Activated T-cell treated with anti-CD3 and anti-CD28 coated beads, Interleukin-2, amount 50 U/mL, for 72 hours (primary cell): Measurements from ENCODE around the gene ADAMTS10. TPM values are rescaled to one million over a fixed set of nuclear protein-coding genes. Genes with fewer than 3 reads are reported as not detected.
A peak's percentile ranks its signal among the peaks of the same experiment; 100 is the strongest.
"Not testable (repeated sequence)": the region's sequence is repeated elsewhere in the genome, so short reads cannot be mapped to it uniquely, and the experiment has no call there.

Experiments used
- ATAC-seq, 2 donors: fragments of 150-1000 bp; cut with Tn5 transposase; replicated peaks in 1 of 2; 2 replicates each; pipeline ENCODE4 v1.10.0; 2021; ENCODE audit warnings: moderate library complexity in 2 of 2, mild to moderate bottlenecking in 1 of 2
- DNase-seq, 2 donors: peaks; one replicate each; pipeline ENCODE4 v3.0.0; 2021 to 2022; ENCODE audit warnings: mixed read lengths in 1 of 2
- H3K27ac Mint-ChIP-seq: one replicate; pipeline ENCODE4 v1.8.0; 2022; ENCODE audit warnings: mild to moderate bottlenecking, moderate library complexity, mixed read lengths
- H3K27me3 Mint-ChIP-seq: one replicate; pipeline ENCODE4 v1.8.0; 2022; ENCODE audit warnings: low read depth, mixed read lengths
- H3K36me3 Mint-ChIP-seq, 2 donors: one replicate each; pipeline ENCODE4 v1.8.0; 2022; ENCODE audit warnings: mixed read lengths in 2 of 2, mild to moderate bottlenecking in 1 of 2; ENCODE audit not compliant: insufficient read depth in 2 of 2
- H3K4me1 Mint-ChIP-seq: one replicate; pipeline ENCODE4 v1.8.0; 2022; ENCODE audit warnings: low read depth, mixed read lengths
- H3K4me3 Mint-ChIP-seq, 2 donors: one replicate each; pipeline ENCODE4 v1.8.0; 2022; ENCODE audit warnings: mild to moderate bottlenecking in 2 of 2, mixed read lengths in 2 of 2, moderate library complexity in 2 of 2
- H3K9me3 Mint-ChIP-seq, 2 donors: one replicate each; pipeline ENCODE4 v1.8.0; 2022; ENCODE audit warnings: mixed read lengths in 2 of 2
- total RNA-seq, 2 donors: library from RNA; stranded (reverse); gene quantifications; one replicate each; pipeline ENCODE4 v1.2.3, GENCODE V29; 2022

The ADAMTS10 gene
- total RNA-seq, 2 donors from 2014 or later, result 7.3 to 9.6 TPM

DNA sequence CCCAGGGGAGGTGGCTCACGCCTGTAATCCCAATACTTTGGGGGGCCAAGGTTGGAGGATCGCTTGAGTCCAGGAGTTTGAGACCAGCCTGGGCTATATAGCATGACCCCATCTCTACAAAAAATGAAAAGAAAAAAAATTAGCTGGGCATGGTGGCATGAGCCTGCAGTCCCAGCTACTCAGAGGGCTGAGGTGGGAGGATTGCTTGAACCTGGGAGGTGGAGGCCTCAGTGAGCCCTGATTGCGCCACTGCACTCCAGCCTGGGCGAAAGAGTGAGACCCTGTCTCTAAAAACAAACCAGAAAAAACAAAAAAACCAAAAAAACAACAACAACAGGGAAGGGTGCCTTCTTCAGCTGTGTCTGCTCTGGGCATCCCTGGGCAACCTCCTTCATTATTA, 32.8 kb downstream of the ADAMTS10 start:
- Mint-ChIP-seq H3K27me3 (peaks cover 6% of the 10 kb centered on the region), H3K36me3 (peaks cover 0 to 1% of the 10 kb centered on the region in 2 donors), H3K4me3 (peak overlapping the region in 1 of 2 donors; percentile 89), H3K4me1 (peaks cover 55% of the 10 kb centered on the region), H3K27ac (no peak overlapping the region), H3K9me3 (no peaks in the 10 kb centered on the region)
- DNase-seq (no peak), ATAC-seq (no peak)

DNA sequence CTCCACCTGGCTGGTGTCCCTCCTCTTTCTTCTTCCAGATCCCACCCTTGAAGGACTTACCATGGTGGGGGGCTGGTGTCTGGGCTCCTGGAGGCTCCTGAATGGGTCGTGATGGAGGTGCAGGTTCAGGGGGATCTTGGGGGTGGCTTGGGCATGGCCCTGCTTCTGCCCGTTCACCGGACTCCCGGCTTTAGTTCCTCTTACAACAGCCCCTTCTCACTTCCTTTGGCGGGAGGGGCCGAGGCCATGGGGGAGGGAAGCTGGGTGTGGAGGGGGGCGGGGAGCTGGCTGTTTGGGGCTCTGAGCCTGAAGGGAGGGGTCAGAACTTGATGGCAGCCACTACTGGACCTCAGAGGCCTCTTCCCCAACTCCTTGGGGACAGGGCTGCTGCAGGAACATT, 33.3 kb downstream of the ADAMTS10 start, which contains the start of gene MYO1F:
Gene MYO1F, minus strand, starts transcription at position 196 of the 400 bp plus-strand sequence. Its CDS starts 133 bp downstream, at position 63.
- ATAC-seq (no peak), DNase-seq (peak; percentile 23 to 35)
- peaks cover 55% of the 10 kb centered on the region for H3K4me1 Mint-ChIP-seq
- peak within 1 kb of the TSS; percentile 60 for H3K27ac Mint-ChIP-seq
- peaks cover 0 to 1% of the 10 kb centered on the region in 2 donors for H3K36me3 Mint-ChIP-seq
- H3K9me3 Mint-ChIP-seq, result no peaks in the 10 kb centered on the region
- H3K4me3 Mint-ChIP-seq, result peak within 1 kb of the TSS; percentile 89 to 92
- H3K27me3 Mint-ChIP-seq, result peaks cover 6% of the 10 kb centered on the region

DNA sequence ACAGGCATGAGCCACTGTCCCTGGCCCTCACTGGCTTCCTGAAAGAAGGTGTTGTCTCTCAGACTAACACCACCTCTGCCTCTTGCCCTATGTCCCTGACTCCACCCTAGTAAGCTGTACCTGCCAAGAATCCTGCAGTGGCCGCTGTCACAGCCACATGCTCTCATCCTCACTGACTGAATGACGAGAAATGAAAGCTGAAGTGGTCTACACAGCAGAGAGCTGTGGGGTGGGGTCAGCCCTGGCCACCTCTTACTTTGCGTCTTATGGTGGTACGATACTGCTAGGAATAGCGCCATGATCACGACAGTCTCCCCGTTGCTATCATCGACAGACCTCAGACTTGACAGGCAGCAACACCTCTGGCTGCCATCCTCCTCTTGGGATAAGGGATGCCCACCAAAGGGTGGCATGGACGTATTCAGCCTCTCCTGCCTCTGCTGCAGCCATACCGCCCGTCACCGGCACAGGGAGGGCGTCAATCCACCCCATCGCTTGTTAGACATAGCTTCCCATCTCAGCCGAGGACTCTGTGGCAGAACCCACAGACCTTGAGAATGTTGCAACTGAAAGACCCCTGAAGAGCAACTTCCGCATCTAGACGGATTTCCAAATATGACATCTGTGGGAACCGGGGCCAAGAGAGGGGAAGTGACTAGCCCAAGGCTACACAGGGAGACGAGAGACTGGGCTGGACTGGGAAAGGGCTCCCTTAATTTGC, 34.1 kb downstream of the ADAMTS10 start:
- H3K4me1 Mint-ChIP-seq, result peaks cover 57% of the 10 kb centered on the region
- H3K27me3 Mint-ChIP-seq, result peaks cover 6% of the 10 kb centered on the region
- no peaks in the 10 kb centered on the region for H3K9me3 Mint-ChIP-seq
- H3K36me3 Mint-ChIP-seq, result peaks cover 0 to 1% of the 10 kb centered on the region in 2 donors
- DNase-seq (peak; percentile 29 to 42), ATAC-seq (peak; percentile 48 to 57)
- peak overlapping the region; percentile 60 for H3K27ac Mint-ChIP-seq
- peak overlapping the region; percentile 89 to 92 for H3K4me3 Mint-ChIP-seq

DNA sequence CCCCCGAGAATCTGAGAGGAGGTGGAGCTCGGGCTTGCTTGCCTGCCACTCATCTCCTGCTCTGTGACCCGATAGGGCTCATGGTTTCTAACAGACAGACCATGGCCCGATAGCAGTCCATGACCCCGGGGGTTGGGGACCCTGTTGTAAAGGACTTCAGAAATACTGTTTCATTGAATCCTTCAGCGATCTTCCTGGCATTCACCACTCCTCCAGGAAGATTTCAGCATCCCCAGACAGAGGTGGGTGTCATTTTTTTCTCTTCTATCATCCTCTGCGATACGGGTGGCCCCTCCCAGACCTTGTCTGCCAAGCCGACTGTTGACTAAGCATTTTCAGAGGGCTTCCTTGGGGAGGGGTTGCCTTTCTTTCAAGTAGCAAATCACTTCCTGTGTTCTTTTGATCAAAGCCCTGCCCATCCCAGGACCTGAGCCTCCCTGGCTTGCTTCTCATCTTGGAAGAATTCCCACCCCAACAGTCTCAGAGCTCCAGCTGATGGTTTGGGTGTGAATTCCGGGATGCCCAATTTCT, 35.0 kb downstream of the ADAMTS10 start:
- H3K27me3 Mint-ChIP-seq, result peaks cover 6% of the 10 kb centered on the region
- H3K9me3 Mint-ChIP-seq, result no peaks in the 10 kb centered on the region
- ATAC-seq (peak; percentile 30 to 46), DNase-seq (peak; percentile 44 to 51)
- peak overlapping the region; percentile 60 for H3K27ac Mint-ChIP-seq
- H3K4me3 Mint-ChIP-seq, result peak overlapping the region; percentile 89 to 92
- H3K36me3 Mint-ChIP-seq, result peaks cover 0 to 1% of the 10 kb centered on the region in 2 donors
- H3K4me1 Mint-ChIP-seq, result peaks cover 66% of the 10 kb centered on the region

DNA sequence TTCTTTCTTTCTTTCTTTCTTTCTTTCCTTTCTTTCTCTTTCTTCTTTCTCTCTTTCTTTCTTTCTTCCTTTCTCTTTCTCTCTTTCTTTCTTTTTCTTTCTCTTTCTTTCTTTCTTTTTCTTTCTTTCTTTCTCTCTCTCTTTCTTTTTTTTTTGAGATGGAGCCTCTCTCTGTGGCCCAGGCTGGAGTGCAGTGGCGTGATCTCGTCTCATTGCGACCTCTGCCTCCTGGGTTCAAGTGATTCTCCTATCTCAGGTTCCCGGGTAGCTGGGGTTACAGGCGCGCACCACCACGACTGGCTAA, 35.9 kb downstream of the ADAMTS10 start:
- H3K36me3 Mint-ChIP-seq, H3K27me3 Mint-ChIP-seq, H3K9me3 Mint-ChIP-seq, ATAC-seq, DNase-seq: not testable (repeated sequence)
- Mint-ChIP-seq H3K27ac (peak overlapping the region; percentile 81), H3K4me3 (peak overlapping the region; percentile 89 to 92), H3K4me1 (peaks cover 76% of the 10 kb centered on the region)

DNA sequence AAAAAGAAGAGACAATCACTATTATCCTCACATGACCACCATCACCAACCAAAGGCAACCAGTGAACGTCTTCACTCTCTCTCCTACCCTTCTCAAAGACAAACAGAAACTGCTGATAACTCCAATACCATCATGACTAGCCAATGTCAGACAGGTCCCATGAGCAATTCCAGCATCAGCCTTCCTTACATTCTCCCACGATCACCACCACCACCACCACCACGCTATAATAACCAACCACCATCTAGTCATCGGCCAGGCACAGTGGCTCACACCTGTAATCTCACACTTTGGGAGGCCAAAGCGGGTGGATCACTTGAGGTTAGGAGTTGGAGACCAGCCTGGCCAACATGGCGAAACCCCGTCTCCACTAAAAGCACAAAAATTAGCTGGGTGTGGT, 37.2 kb downstream of the ADAMTS10 start:
- Mint-ChIP-seq H3K4me1 (peaks cover 81% of the 10 kb centered on the region), H3K27me3 (no peaks in the 10 kb centered on the region), H3K36me3 (peaks cover 0 to 1% of the 10 kb centered on the region in 2 donors), H3K4me3 (peak overlapping the region; percentile 18 to 44), H3K9me3 (no peaks in the 10 kb centered on the region), H3K27ac (no peak overlapping the region)
- ATAC-seq (peak in 1 of 2 donors; percentile 7), DNase-seq (no peak)

DNA sequence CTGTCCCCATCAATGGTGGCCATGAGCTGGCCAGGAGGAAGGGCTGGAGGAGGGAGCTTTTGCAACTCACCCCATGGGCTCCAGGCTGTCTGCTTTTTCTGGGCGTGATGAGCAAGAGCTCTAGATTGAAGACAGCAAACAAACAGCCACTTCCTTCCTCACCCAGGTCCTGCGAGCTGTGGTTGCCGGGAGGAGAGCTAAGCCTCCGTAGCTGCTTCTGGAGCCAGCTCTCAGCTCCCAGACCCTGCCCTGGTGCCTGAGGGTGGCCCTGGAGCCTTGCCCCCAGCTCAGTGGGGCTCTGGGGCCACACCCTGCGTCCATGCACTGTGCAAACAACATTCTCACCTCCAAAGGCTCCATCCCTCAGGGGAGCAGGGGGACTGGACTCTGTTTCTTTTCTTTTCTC, 39.5 kb downstream of the ADAMTS10 start:
- Mint-ChIP-seq H3K27me3 (no peaks in the 10 kb centered on the region), H3K27ac (peak overlapping the region; percentile 87), H3K36me3 (peaks cover 0 to 1% of the 10 kb centered on the region in 2 donors), H3K4me1 (peaks cover 65% of the 10 kb centered on the region), H3K4me3 (peak overlapping the region; percentile 71 to 76), H3K9me3 (no peaks in the 10 kb centered on the region)
- peak; percentile 37 to 51 for ATAC-seq
- peak; percentile 55 to 62 for DNase-seq

DNA sequence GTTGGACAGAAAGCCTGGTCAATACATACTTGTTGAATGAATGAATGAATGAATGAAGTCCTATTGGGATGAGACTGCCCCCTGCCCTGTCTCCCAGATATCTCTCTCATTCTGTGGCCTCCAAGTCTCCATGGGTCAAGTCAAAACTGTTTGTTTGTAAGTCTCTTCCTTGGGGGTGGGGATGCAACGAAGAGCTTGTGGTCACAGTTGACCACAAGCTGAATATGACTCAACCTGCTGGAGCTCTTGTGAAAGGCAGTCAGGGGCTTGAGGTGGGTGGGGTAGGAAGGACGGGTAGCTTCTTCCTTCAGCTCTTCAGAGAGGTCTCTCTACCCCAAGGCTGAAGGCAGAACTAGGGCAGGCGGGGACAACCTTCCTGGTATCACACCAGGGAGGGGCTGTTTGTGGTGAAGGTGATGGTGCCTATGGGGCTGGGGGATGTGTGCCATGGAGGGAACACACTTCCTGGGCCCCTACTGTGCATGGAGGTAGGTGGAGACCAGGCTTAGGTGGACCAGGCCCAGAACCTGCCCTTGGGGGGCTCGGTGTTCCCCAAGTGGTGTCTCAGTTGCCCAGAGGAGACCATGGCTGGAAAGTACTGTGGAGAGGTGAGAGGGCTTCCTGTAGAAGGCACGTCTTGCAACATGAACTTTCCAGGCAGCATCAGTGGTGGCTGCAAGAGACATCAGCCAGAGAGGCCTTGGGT, 41.3 kb downstream of the ADAMTS10 start:
- ATAC-seq (peak; percentile 89 to 93), DNase-seq (peak; percentile 78 to 80)
- no peaks in the 10 kb centered on the region for H3K9me3 Mint-ChIP-seq
- H3K36me3 Mint-ChIP-seq, result peaks cover 0 to 1% of the 10 kb centered on the region in 2 donors
- no peaks in the 10 kb centered on the region for H3K27me3 Mint-ChIP-seq
- peaks cover 56% of the 10 kb centered on the region for H3K4me1 Mint-ChIP-seq
- H3K4me3 Mint-ChIP-seq, result peak overlapping the region; percentile 79 to 80
- peak overlapping the region; percentile 56 for H3K27ac Mint-ChIP-seq

DNA sequence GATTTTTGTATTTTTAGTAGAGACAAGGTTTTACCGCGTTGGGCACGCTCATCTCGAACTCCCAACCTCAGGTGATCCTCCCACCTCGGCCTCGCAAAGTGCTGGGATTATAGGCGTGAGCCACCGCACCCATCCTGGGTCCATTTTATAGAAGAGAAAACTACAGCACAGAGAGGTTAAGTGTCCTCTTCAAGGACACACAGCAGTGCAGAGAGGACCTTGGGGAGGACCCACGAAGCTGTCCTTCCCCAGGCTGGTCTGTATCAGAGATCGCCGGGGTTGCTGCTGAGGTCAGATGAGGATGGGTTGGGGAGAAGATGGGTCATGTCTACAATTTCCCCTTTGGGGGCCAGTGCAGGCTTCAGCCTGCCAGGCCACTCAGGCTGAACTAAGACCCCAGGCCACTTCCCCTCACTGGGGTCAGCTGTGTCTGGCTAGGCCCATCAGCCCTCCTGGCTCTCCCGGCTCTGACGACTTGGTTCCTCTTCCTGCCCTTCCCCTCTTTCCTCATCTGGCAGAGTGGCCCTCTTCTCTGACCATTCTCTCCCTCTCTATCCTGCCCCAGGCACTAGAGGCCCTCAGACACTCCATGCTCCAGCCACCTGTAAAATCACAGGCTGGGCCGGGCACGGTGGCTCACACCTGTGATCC, 42.9 kb downstream of the ADAMTS10 start:
- Mint-ChIP-seq H3K9me3 (no peaks in the 10 kb centered on the region), H3K4me3 (no peak overlapping the region)

DNA sequence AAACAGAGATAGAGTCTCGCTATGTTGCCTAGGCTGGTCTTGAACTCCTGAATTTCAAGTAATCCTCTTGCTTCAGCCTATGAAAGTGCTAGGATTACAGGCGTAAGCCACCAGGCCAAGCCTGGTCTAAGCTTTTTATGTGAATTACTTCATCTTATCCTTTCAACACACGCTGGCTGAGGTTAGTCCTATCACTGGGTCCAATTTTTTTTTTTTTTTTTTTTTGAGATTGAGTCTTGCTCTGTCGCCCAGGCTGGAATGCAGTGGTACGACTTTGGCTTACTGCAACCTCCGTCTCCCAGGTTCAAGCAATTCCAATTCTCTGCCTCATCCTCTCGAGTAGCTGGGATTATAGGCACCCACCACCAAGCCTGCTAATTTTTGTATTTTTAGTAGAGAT, 43.7 kb downstream of the ADAMTS10 start:
- H3K9me3 Mint-ChIP-seq, result no peaks in the 10 kb centered on the region
- no peak overlapping the region for H3K27ac Mint-ChIP-seq
- H3K4me1 Mint-ChIP-seq, result peaks cover 48% of the 10 kb centered on the region
- H3K27me3 Mint-ChIP-seq, result no peaks in the 10 kb centered on the region
- H3K4me3 Mint-ChIP-seq, result no peak overlapping the region
- no peaks in the 10 kb centered on the region for H3K36me3 Mint-ChIP-seq
- no peak for DNase-seq
- no peak for ATAC-seq

More for the DNA sequence above, 42.9 kb downstream of the ADAMTS10 start:
- peaks cover 48% of the 10 kb centered on the region for H3K4me1 Mint-ChIP-seq
- ATAC-seq (no peak), DNase-seq (no peak)
- H3K27ac Mint-ChIP-seq, result peak overlapping the region; percentile 72
- no peaks in the 10 kb centered on the region for H3K27me3 Mint-ChIP-seq
- no peaks in the 10 kb centered on the region for H3K36me3 Mint-ChIP-seq

DNA sequence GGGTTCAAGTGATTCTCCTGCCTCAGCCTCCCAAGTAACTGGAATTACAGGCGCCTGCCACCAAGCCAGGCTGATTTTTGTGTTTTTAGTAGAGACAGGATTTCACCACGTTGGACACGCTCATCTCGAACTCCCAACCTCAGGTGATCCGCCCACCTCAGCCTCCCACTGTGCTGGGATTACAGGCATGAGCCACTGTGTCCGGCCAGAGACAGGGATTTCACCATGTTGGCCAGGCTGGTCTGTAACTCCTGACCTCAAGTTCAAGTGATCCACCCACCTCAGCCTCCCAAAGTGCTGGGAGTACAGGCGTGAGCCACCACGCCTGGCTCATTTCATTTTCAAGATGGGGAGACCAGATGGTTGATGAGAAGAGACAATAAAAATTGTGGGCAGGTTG, 45.6 kb downstream of the ADAMTS10 start:
- H3K36me3 Mint-ChIP-seq, H3K9me3 Mint-ChIP-seq, H3K27me3 Mint-ChIP-seq, ATAC-seq, H3K27ac Mint-ChIP-seq, H3K4me3 Mint-ChIP-seq, DNase-seq: not testable (repeated sequence)
- H3K4me1 Mint-ChIP-seq, result peaks cover 30% of the 10 kb centered on the region

DNA sequence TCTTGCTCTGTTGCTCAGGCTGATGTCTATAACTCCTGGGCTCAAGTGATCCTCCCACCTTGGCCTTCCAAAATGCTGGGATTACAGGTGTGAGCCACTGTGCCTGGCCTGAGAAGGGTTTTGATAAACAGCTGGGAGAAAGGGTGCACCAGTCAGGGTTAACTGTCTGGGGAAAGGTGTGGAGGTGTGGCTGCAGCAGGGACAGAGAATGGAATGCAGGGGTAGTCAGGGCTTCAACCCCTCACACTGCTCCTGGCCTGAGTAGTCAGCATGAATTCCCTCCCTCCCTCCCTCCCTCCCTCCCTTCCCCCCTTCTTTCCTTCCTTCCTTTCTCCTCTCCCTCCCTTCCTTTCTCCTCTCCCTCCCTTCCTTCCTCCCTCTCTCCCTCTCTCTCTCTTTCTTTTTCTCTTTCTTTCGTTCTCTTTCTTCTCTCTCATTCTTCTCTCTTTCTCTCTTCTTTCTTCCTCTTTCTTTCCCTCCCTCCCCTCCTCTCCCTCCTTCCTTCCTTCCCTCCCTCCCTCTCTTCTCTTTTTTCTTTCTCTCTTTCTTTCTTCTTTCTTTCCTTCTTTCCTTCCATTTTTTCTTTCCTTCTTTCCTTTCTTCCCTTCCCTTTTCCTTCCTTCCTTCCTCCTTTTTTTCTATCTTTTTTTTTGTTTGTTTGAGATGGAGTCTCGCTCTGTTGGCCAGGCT, 49.3 kb downstream of the ADAMTS10 start:
- H3K4me1 Mint-ChIP-seq, result peaks cover 17% of the 10 kb centered on the region
- peak overlapping the region; percentile 82 for H3K27ac Mint-ChIP-seq
- H3K4me3 Mint-ChIP-seq, result no peak overlapping the region

More for the DNA sequence above, 49.3 kb downstream of the ADAMTS10 start:
- no peak for DNase-seq
- ATAC-seq, result no peak
- no peaks in the 10 kb centered on the region for H3K9me3 Mint-ChIP-seq
- H3K27me3 Mint-ChIP-seq, result no peaks in the 10 kb centered on the region
- no peaks in the 10 kb centered on the region for H3K36me3 Mint-ChIP-seq
